HG03135 (cell line): ENCODE results near the gene MRPL21.
"Not testable (repeated sequence)": the region's sequence is repeated elsewhere in the genome, so short reads cannot be mapped to it uniquely, and the experiment has no call there.

Source experiments
- ATAC-seq: cut with Tn5 transposase; IDR thresholded peaks from one replicate; pipeline ENCODE4 v1.9.1; 2021; ENCODE audit warnings: mild to moderate bottlenecking, moderate library complexity; ENCODE audit not compliant: unreplicated experiment

The MRPL21 gene

DNA sequence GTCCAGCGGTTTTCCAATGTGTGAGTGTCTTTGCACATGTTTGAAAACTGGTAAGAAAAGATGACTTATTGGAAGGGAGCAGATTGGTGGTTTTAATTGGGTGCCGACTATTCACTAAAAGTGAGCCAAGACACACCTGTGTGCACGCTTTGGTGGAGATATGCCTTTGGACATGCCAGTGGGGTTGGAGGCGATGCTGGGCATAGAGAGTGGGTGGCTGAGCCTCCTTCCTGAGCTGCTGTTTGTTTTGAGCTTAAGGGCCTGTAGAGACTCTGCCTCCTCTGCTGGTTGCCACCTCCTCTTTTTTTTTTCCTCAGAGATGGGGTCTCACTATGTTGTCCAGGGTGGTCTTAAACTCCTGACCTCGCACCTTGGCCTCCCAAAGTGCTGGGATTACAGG lies 9.6 kb upstream of the MRPL21 start:
- ATAC-seq = no peak

DNA sequence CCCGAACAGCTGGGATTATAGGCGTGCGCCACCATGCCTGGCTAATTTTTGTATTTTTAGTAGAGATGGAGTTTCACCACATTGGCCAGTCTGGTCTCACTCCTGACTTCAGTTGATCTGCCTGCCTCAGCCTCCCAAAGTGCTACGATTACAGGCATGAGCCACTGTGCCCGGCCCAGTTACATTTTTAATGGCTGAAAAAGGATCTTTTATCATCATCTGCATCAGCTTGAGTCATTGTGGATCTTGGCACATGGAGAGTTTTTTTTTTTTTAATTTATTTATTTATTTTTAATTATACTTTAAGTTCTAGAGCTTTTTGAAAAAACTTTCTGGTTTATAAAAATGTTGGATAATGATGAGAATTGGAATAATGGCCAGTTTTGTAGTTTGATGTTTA lies 8.6 kb upstream of the MRPL21 start:
- ATAC-seq = no peak

DNA sequence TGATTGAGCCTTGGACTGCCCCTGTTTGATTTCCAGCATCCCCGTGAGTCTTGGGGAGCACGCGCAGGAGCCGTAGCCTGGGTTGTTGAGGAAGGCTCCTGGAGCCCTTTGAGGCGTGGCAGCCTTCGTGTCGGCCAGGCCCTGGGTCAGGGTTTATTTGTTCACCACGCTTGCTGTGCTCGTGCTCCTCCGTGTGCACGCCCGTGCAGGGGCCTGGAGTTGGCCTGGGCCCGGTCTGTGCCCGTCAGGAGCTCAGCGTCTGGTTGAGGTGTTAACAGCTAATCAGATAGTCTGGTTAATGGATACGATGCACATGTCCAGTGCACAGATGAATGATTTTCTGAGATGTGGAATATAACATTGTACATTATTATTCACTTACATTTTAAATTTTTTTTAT lies 8.1 kb upstream of the MRPL21 start:
- no peak for ATAC-seq

DNA sequence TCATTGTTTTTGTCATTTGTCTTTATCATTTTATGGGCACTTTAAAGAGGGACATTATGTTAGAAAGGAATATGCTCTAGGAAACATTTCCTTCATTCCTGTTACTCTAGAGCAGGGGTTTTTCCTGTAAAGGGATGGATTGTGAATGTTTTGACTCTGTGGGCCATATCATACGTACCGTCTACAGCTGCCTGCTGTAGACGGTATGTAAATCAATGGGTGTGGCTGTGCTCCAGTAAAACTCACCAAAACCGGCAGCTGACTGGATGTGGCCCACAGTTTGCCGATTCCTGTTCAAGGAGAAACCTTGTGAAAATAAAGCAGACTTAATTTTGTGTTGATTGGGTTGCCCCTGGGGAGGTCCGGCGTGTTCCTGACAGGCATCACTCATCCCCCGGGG lies 7.3 kb upstream of the MRPL21 start:
- ATAC-seq = no peak

DNA sequence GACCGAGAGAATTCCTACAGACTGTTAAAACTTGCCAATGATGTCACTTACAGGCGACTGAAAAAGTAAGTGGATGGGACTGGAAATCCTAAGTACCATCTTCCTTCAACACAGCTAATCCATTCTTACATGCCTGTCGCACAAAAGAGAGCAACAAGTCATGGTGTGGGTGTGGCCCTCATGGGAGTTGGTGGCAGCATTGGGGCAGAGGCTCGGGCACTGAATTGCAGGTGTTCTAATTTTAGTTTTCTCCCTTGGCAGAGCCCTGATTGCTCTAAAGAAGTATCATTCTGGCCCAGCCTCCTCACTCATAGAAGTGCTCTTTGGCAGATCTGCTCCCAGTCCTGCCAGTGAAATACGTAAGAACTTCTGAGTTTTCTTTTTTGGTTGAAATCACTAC lies 4.6 kb upstream of the MRPL21 start:
- no peak for ATAC-seq

DNA sequence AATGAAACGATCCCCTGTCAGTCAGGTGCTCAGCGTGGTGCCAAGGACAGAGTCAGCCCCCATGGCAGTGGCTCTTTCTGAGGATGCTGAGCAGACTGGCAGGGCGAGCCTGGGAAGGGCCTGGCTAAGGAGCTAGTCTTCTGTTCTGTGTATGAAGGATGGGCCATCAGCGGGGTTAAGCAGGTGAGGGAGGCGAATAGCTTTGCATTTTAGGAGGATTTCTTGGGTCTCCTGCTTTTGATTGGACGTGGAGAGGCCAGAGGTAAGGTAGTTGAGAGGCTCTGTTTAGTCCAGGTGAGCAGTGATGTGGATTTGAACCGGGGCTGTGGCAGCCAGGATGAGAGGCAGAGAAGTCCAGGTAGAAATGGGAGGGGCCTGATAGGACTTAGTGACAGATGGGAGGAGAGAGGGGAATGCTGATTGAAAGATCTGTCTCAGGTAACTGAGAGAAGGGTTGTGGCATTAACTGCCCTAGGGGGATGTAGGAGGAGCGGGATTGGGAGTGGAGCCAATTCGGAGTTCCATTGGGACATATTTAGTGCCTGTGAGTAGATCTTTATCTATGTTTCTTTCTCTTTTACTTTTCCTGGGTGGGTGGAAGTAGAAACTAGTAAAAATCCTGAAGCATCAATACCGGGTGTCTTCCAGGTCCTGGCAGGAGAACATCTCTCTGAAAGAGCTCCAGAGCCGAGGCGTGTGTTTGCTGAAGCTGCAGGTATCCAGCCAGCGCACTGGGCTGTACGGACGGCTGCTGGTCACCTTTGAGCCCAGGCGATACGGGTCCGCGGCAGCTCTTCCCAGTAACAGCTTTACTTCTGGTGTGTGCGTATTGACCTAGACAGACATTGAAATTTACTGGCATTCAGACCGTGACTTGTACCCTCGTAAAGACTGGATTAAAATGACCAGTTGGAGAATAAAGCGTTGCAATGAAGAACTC lies 2.1 kb upstream of the MRPL21 start:
- ATAC-seq = no peak

DNA sequence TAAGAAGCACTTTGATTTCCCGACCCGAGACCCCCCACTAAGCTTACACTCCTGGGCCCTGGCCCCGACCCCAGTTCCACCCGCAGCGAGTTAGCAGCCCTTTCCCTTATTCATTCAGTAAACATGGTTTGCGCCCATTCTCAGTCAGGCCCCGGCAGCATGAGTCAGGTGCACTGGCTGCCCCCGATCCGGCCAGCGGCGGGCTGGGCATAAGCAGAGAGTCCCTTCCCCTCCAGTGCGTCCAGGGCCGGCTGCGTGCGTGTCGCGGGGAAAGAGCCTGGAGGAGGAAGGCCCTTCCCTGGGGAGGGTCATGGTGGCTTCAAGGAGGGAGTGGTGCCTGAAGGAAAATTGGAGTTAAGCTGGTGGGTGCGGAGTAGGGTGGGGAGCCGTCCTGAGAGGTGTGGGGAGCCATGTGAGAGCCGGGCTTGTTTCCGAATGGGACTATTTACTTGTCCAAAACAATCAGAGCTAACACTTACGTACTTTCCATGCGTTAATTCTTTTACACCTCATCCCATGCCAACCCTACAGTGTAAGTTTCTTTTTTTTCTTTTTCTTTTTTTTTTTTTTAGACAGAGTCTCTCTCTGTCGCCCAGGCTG lies 716 bp upstream of the MRPL21 start:
- peak; percentile 7 for ATAC-seq

DNA sequence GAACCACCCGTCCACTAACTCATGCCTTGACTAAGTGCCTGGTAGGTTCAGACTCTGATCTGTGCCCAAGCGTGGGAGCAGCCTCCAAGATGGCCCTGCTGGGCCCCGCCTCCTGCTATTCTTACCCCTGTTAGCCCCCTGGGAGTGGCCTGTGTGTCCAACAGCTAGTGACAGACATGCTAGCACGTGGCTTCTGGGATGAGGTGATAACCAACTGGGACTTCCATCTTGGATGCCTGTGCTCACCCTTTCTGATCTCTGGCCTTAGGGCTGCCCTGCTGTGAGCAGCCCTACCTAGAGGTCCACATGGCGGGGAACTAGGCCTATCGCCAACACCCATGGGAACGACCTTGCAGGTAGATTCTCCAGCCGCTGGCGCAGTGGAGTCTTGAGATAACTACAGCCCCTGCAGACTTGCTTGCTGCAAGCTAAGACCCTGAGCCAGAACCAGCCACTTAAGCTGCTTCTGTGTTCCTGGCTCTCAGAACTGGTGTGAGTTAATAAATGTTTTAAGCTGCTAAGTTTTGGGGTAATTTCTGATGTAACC lies 2.7 kb downstream of the MRPL21 start:
- no peak for ATAC-seq

DNA sequence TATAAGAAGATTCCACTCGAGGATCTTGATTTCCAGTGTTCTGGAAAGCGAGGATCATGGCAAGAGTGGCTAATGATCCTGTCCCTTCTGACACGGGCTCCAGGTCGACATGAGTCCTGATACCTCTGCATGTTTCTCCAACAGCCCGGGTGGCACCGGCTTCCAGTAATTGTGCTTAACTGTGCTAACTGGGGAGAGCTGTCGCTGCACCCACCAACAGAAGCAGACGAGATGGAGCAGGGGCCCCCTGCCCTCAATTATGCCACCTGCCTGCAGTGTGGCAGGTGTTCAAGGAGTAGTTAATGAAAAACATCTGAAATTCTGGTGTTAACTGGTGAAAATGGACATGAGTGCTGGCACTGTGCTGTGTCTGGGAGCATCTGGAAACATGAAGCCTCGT lies 6.2 kb downstream of the MRPL21 start:
- ATAC-seq = no peak

DNA sequence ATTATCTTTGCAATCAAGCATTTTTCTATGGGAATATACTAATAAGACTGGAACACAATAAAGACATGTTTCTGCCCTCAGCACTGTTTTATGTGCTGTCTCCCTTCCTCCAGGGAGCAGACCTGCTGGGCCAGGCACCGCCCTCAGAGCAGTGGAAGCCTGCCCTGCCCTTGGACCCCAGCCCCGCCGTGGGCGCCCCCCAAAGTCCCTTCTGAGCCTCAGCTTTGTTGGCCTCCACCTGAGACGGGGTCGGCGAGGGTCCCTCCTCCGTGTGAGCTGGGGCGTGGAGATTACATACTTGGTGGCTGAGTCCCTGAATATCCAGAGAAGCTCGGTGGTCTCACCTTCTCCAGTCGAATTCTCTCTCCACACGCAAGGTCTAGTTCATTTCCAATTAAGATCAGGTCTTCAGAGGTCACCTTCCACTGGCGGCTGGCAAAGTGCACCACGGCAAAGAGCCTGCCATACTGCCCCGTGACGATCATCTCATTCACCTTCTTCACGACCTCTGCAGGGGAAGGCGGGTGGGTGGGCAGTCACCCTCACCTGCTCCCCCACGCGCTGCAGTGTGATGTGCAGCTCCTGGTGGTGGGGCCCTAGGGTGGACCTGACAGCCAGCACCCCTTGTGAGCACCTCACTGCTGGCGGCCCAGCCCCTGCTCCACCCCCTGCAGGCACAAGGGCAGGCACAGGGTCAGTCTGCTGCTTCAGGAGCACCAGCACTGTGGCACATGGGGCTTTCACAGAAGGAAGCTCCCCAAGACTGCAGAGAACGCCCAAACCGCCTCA lies 7.3 kb downstream of the MRPL21 start:
- no peak for ATAC-seq

DNA sequence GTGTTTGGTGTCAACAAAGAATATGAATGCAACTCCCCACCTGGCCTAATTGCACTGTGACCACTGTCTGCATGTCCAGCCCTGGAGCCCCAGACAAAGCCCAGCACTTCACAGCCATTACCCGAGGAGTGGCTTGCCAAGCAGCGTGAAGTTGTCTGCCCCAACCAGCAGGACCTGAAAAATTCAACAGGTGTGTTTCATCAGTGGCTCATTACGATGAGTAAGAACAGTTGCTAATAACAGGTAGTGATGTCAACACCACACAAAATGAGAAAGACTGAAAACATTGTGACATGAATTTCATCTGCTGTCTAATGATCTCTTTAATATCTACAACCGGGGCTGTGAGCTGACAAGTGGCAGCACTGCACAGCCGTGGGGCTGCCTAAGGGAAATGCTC lies 10.3 kb downstream of the MRPL21 start:
- no peak for ATAC-seq

DNA sequence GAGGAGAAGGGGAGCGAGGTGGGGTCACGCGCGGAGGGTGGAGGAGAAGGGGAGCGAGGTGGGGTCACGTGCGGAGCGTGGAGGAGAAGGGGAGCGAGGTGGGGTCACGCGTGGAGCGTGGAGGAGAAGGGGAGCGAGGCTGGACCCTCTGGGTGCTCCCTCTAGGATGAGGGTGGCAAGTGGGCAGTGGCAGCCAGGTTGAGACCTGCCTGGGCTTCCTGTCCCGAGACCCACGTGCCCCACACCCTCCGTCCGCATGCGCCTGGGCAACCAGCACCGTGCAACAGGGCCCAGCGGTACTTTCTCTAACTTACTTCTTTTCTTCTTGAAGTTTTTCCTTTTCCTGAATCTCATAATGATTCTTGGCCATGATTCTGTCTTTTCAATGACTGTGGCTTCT lies 11.1 kb downstream of the MRPL21 start:
- ATAC-seq = no peak

DNA sequence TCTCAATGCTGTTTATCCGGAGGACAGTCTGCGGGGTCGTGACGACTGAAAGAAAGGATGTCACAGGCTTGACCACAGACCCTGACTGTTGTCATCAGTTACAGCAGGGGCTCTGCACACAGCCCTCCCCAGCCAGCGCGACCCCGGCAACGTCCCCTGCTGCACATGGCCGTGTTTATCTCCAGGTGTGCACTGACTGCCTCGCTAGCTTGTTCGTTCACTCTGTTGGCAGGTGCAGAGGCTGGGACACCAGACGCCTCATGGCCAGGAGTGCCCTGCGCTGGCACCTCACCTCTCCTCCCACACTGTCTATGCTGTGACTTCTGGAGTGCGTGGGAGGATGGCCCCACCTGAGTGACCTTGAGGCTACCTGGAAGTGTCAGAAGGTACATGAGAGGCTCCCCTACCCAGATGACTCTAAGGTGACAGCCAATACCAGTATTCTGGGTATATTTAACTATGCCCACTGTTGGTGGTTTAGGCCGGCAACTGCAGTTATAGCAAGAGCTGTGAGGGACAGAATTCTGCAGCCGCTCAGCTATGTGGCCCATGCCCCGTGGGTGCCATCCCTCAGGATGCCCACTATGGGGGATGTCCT lies 12.2 kb downstream of the MRPL21 start:
- ATAC-seq = no peak

DNA sequence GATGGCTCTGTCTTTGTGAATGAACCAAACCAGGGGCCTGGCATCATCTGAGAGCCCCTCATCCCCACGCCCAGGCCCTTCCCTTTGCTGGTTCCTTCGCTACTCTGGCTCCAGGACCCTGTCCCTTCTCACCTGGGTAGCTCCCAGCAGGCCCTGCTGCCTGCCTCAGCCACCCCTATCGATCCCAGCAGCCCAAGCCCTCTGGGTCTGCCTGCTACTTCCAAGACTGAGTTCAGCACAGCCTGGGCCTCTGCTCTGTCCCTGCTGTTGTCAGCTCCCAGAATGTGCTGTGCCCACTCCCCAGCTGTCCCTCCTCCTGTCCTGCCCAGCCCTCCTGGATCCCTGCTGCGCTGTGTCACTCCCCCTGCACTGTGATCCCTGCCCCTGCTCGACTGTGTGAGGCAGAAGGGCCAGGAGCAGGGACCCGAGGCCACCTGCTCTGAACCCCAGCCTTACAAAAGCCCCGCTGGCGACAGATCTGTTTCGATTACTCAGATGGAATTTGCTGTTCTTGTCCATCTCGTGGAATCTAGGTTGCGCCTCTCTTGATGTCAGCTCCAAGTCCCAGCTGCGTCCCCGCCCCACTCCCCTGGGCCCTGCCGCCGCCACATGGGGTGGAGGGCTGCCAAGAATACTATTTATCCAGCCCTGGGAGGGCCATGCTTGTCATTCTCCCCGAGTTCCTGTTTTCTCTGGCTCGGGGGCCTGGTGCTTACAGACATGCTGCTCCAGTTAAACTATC lies 13.0 kb downstream of the MRPL21 start:
- ATAC-seq = no peak

DNA sequence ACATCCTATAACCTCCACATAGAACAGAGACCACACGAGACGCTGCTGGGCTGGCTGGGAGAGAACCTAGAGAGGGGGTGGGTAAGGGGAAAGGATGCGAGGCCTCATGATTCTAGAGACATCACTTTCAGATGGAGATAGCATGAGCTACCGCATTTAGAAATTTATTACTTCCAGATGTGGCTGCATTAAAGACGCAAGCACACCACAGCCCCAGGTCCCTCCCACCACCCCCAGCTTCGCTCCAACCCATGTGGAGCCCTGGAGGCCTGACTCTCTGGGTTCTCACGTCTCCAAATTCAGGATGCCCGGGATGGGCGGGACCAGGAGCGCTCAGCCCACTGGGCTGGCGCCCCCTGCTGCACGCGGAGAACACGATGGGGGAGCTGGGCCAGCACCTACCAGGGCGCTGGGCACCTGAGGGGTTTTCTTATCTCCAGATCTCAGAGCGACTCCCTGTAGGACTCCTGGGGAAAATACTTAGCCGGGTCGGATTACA lies 13.6 kb downstream of the MRPL21 start:
- no peak for ATAC-seq

DNA sequence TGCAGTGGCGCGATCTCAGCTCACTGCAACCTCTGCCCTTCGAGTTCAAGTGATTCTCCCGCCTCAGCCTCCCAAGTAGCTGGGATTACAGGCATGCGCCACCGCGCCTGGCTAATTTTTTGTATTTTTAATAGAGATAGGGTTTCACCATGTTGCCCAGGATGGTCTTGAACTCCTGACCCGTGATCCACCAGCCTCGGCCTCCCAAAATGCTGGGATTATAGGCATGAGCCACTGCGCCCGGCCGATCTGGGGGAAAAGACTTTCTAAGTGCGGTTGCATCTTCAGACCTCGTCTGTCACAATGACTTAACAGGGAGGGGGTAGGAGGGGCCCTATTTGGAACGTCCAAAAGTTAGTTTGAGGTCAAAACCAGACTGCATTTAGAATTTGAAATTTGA lies 18.8 kb downstream of the MRPL21 start:
- not testable (repeated sequence) for ATAC-seq

DNA sequence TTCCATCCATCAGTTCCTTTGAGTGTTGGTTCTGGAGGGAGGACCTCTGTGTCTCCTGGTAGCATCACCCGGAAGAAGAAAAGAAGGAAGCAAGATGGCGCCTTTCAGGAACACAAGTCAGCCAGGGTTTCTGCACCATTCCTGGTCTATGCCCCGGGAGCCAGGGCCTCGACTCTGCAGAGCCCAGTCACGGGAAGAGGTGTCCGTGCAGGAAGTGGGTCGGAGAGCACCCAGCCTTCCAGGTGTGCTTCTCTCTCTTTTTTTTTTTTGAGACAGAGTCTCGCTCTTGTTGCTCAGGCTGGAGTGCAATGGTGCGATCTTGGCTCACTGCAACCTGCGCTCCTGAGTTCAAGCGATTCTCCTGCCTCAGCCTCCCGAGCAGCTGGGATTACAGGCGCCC lies 21.2 kb downstream of the MRPL21 start:
- no peak for ATAC-seq

DNA sequence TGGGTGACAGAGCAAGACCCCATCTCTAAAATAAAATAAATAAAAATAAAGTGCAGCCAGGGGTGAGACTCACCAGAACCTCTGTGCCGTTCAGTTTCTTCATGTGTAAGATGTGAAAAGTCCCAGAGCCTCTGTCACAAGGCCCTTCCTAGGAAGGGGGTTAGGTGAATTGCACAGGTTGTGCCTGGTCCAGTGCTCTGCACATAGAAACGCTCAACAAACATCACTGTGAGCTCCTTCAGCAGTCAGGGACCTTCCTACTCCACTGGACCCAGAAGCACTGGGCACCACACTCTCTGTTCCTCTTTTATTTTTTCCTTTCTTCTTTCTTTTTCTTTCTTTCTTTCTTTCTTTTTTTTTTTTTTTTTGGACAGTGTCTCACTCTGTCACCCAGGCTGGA lies 22.3 kb downstream of the MRPL21 start:
- no peak for ATAC-seq

DNA sequence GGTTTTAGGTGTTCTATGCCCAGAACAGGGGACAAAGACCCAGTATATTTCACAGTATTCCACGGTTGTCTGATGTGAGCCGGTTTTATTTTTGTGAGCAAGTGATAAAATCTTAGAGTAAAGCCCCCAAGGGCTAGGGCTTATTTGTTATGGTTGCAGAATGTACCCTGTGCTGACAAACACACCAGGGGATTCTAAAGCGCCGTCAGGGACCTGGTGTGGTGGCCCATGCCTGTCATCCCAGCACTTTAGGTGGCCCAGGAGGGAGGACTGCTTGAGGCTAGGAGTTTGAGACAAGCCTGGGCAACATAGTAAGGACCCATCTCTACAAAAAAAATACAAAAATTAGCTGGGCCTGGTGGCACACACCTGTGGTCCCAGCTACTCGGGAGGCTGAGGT lies 22.8 kb downstream of the MRPL21 start:
- ATAC-seq = no peak

DNA sequence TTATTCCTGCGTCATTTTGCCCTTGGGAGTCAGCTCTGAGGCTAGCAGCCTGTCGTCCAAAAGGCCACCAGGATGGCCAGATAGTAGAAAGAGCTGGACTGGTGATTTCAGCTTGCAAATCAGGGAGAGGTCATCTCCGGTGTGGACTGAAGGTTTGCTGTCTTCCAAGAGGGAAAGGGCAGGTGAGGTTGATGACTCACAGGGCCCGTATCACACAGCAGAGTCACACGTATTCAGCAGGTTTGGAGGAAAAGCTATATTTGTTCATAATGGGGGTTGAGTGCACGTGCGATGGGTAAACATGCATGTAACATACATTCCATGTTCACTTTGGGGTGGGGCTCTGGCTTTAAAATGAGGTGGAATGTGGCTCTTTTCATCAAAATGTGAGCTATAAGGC lies 25.6 kb downstream of the MRPL21 start:
- no peak for ATAC-seq
